Erythroblast (primary cell): ENCODE results near the gene FAM219A.

Experiments used
- DNase-seq, 2 experiments: peaks; one replicate each; lab custom pipeline; 2025; lab: John Stamatoyannopoulos, UW
- GATA1 ChIP-seq: IDR thresholded peaks from 2 replicates; pipeline ENCODE4 v1.6.1; 2011; ENCODE audit warnings: low read depth, mild to moderate bottlenecking, control low read depth, low read length, moderate library complexity
- POLR2A ChIP-seq: IDR thresholded peaks from 2 replicates; pipeline ENCODE4 v1.6.1; 2011; ENCODE audit warnings: mild to moderate bottlenecking, low read length

Gene FAM219A

GRCh38 chr9:34463901-34464232, 5.5 kb upstream of the FAM219A start:
- no peak for TF ChIP-seq POLR2A
- TF ChIP-seq GATA1, result no peak
- no peak for DNase-seq

GRCh38 chr9:34463098-34463900, 4.9 kb upstream of the FAM219A start:
- DNase-seq, result peak; percentile 30 to 75
- TF ChIP-seq GATA1 (no peak), POLR2A (no peak)

GRCh38 chr9:34459941-34460340, 1.6 kb upstream of the FAM219A start:
- DNase-seq, result no peak
- TF ChIP-seq GATA1 (no peak), POLR2A (no peak)

GRCh38 chr9:34459356-34459755, 986 bp upstream of the FAM219A start:
- DNase-seq, result no peak
- TF ChIP-seq GATA1 (no peak), POLR2A (no peak)

GRCh38 chr9:34458959-34459340, 580 bp upstream of the FAM219A start:
- no peak for TF ChIP-seq POLR2A
- no peak for TF ChIP-seq GATA1

GRCh38 chr9:34457266-34458012, 931 bp downstream of the FAM219A start:
- DNase-seq, result peak; percentile 33 to 52

More at GRCh38 chr9:34458959-34459340, 580 bp upstream of the FAM219A start:
- no peak for DNase-seq

GRCh38 chr9:34456746-34457145, 1.6 kb downstream of the FAM219A start:
- no peak for DNase-seq
- TF ChIP-seq GATA1 (no peak), POLR2A (no peak)

More at GRCh38 chr9:34457266-34458012, 931 bp downstream of the FAM219A start:
- TF ChIP-seq POLR2A (no peak), GATA1 (no peak)

- DNase-seq, result no peak
- no peak for TF ChIP-seq GATA1
- no peak for TF ChIP-seq POLR2A
Observed at GRCh38 chr9:34456151-34456550, 2.2 kb downstream of the FAM219A start.

- TF ChIP-seq GATA1, result no peak
- DNase-seq, result peak in 1 of 2 experiments; percentile 51
Observed at GRCh38 chr9:34454571-34455065, 3.8 kb downstream of the FAM219A start.

GRCh38 chr9:34452568-34452967, 5.8 kb downstream of the FAM219A start:
- TF ChIP-seq GATA1, result no peak
- no peak for DNase-seq

GRCh38 chr9:34451545-34451944, 6.8 kb downstream of the FAM219A start:
- no peak for TF ChIP-seq GATA1
- no peak for TF ChIP-seq POLR2A
- no peak for DNase-seq

GRCh38 chr9:34451135-34451534, 7.2 kb downstream of the FAM219A start:
- no peak for DNase-seq

GRCh38 chr9:34450644-34451043, 7.7 kb downstream of the FAM219A start:
- TF ChIP-seq POLR2A (no peak), GATA1 (no peak)
- DNase-seq, result no peak

More at GRCh38 chr9:34451135-34451534, 7.2 kb downstream of the FAM219A start:
- no peak for TF ChIP-seq GATA1

GRCh38 chr9:34446951-34447350, 11.4 kb downstream of the FAM219A start:
- no peak for DNase-seq
- TF ChIP-seq GATA1 (no peak), POLR2A (no peak)
